HepG2 (cell line): ENCODE data around the gene LAMA5. TPM values are rescaled to one million over a fixed set of nuclear protein-coding genes. Genes with fewer than 3 reads are reported as not detected.

ENCODE experiments used
- ATAC-seq: fragments of 200-7000 bp; cut with Tn5 transposase; 3 replicates; pipeline ENCODE4 v1.9.1; 2020; ENCODE audit warnings: mild to moderate bottlenecking, moderate library complexity
- BruUV-seq: library from RNA; stranded (reverse); fragments of 400-500 nt; replicated peaks from 2 replicates; lab custom pipeline; 2021; lab: Mats Ljungman, UMichigan
- CTCF ChIA-PET: fragments of 300-600 bp; formaldehyde crosslinking; extraction: SDS; loops from one replicate; lab custom pipeline; 2021; ENCODE audit warnings: low total read pairs, inconsistent platforms, low intra/inter-chr PET ratio; lab: Yijun Ruan, JAX
- POLR2A ChIA-PET: fragments of 350-600 bp; sonication (Branson Sonifier 250); formaldehyde crosslinking; loops from one replicate; lab custom pipeline; 2020; ENCODE audit warnings: antibody characterized with exemption, inconsistent platforms; lab: Yijun Ruan, JAX
- DNase-seq: peaks from one replicate; pipeline ENCODE4 v3.0.0-alpha.2; 2015; ENCODE audit warnings: low spot score
- FAIRE-seq: peaks from 3 replicates; lab custom pipeline; 2011; peaks lifted over from hg19 to GRCh38; lab: Jason Lieb, UNC
- H2AFZ ChIP-seq: one replicate; pipeline ENCODE4 v1.6.1; 2011; ENCODE audit warnings: low read length, inconsistent platforms
- H3K27ac ChIP-seq: fragments of 300-600 bp; 3 replicates; pipeline ENCODE4 v1.8.0; 2011; ENCODE audit warnings: mixed run types, mild to moderate bottlenecking, mixed read lengths, low read length, inconsistent platforms; ENCODE audit not compliant: insufficient read depth; ENCODE audit errors: extremely low read length
- H3K27me3 ChIP-seq, 2 experiments: fragments of 200-600 bp in 1 of 2; 2 replicates in 1 of 2; 3 replicates in 1 of 2; pipeline versions ENCODE4 v1.6.0 to v1.8.0; 2011; ENCODE audit warnings: low read length in 2 of 2, mild to moderate bottlenecking in 2 of 2, moderate library complexity in 2 of 2, inconsistent platforms in 1 of 2; ENCODE audit not compliant: insufficient read depth in 2 of 2, control insufficient read depth in 1 of 2
- H3K36me3 ChIP-seq, 2 experiments: fragments of 200-600 bp in 1 of 2; replicated peaks in 1 of 2; 2 replicates in 1 of 2; 3 replicates in 1 of 2; pipeline versions ENCODE4 v1.5.1 to v1.8.0; 2011; ENCODE audit warnings: low read length in 2 of 2, inconsistent platforms in 1 of 2; ENCODE audit not compliant: insufficient read depth in 2 of 2, control insufficient read depth in 1 of 2
- H3K4me1 ChIP-seq: 2 replicates; pipeline ENCODE4 v1.5.1; 2012; ENCODE audit warnings: low read length, inconsistent platforms; ENCODE audit not compliant: insufficient read depth
- H3K4me2 ChIP-seq: 2 replicates; pipeline ENCODE4 v1.6.0; 2011; ENCODE audit warnings: low read depth, low read length, inconsistent platforms
- H3K4me3 ChIP-seq, 3 experiments: fragments of 200-600 bp in 1 of 3; sonication (generic), shearing (Covaris generic) in 1 of 3; replicated peaks in 1 of 3; 2 replicates each; pipeline ENCODE4 v1.5.1; 2011 to 2016; ENCODE audit warnings: low read length in 3 of 3, inconsistent platforms in 2 of 3, low read depth in 2 of 3, mild to moderate bottlenecking in 2 of 3, control low read depth in 1 of 3, mixed read lengths in 1 of 3; ENCODE audit not compliant: insufficient read depth in 1 of 3
- H3K79me2 ChIP-seq: one replicate; pipeline ENCODE4 v1.6.1; 2011; ENCODE audit warnings: low read length, inconsistent platforms; ENCODE audit not compliant: insufficient read depth
- H3K9ac ChIP-seq: 2 replicates; pipeline ENCODE4 v1.6.0; 2011; ENCODE audit warnings: mild to moderate bottlenecking, low read depth, low read length, inconsistent platforms; ENCODE audit not compliant: insufficient read depth
- H3K9me3 ChIP-seq: 2 replicates; pipeline ENCODE4 v1.5.1; 2012; ENCODE audit warnings: mild to moderate bottlenecking, low read length
- H4K20me1 ChIP-seq: 2 replicates; pipeline ENCODE4 v1.6.0; 2011; ENCODE audit warnings: inconsistent platforms, mild to moderate bottlenecking, low read length, moderate library complexity; ENCODE audit not compliant: insufficient read depth
- AGO2 ChIP-seq: fragments of 200-400 bp; formaldehyde crosslinking; optimal IDR thresholded peaks from 2 replicates; pipeline ENCODE3; 2017; ENCODE audit warnings: mild to moderate bottlenecking, low read depth, low read length, moderate library complexity
- CEBPB ChIP-seq: IDR thresholded peaks from 2 replicates; pipeline ENCODE4 v1.6.1; 2011; ENCODE audit warnings: low read depth, low read length, improper control_type of control experiment, borderline replicate concordance
- HIVEP1 ChIP-seq: sonication (generic); formaldehyde crosslinking; IDR thresholded peaks from 2 replicates; pipeline ENCODE4 v1.4.0; 2020; ENCODE audit warnings: mild to moderate bottlenecking, missing genetic modification reagents
- NR3C1 ChIP-seq: sonication (generic); formaldehyde crosslinking; IDR thresholded peaks from 2 replicates; pipeline ENCODE4 v1.4.0; 2020; ENCODE audit warnings: missing genetic modification reagents
- POGZ ChIP-seq: sonication (generic); formaldehyde crosslinking; IDR thresholded peaks from 2 replicates; pipeline ENCODE4 v1.4.0; 2020; ENCODE audit warnings: mild to moderate bottlenecking, missing genetic modification reagents
- RBFOX2 ChIP-seq: fragments of 200-400 bp; formaldehyde crosslinking; IDR thresholded peaks from 2 replicates; pipeline ENCODE4 v1.6.1; 2017; ENCODE audit warnings: low read depth, mild to moderate bottlenecking, low read length
- RBM22 ChIP-seq: fragments of 200-400 bp; formaldehyde crosslinking; optimal IDR thresholded peaks from 2 replicates; pipeline ENCODE3; 2017; ENCODE audit warnings: mild to moderate bottlenecking, low read length, moderate library complexity
- SP4 ChIP-seq: sonication (generic); formaldehyde crosslinking; IDR thresholded peaks from 2 replicates; pipeline ENCODE4 v1.8.1; 2023; ENCODE audit warnings: mild to moderate bottlenecking, missing genetic modification reagents
- TEAD2 ChIP-seq: sonication (generic); formaldehyde crosslinking; IDR thresholded peaks from 2 replicates; pipeline ENCODE4 v1.9.0; 2021; ENCODE audit warnings: missing genetic modification reagents
- THAP11 ChIP-seq: IDR thresholded peaks from 2 replicates; pipeline ENCODE4 v1.6.1; 2016; ENCODE audit warnings: missing biosample characterization, missing genetic modification reagents
- WGBS: methylation state at CpG from one replicate; pipeline ENCODE4 v1.1.6; 2017; ENCODE audit warnings: low lambda C conversion rate; 5-methylcytosine and 5-hydroxymethylcytosine counted together
- in situ Hi-C: cut with HindIII; loops from 2 replicates; pipeline ENCODE4 v1.10.0; 2017; ENCODE audit warnings: low pct_unique_long_range_greater_than_20kb; ENCODE audit not compliant: extremely low pct_ligation_motif_present
- intact Hi-C: fragments of 100-400 bp; cut with micrococcal nuclease; formaldehyde crosslinking; loops from one replicate; pipeline ENCODE4 v1.10.0; 2022; ENCODE audit not compliant: unreplicated experiment
- polyA plus RNA-seq, 8 experiments: library from polyadenylated mRNA; depleted of rRNA in 3 of 8; stranded (reverse) in 7 of 8; unstranded in 1 of 8; fragments of >200 nt; fragmentation: Illumina TruSeq in 4 of 8; extraction: Trizol in 4 of 8; gene quantifications; 2 replicates each; pipeline versions ENCODE4 v1.2.1 to v1.2.3, GENCODE V29; 2011 to 2016; ENCODE audit warnings: low read depth in 4 of 8, missing spikeins in 1 of 8, mixed read lengths in 1 of 8; ENCODE audit not compliant: insufficient read depth in 1 of 8
- total RNA-seq, 5 experiments: library from RNA; depleted of rRNA; stranded (reverse); fragments of >200 nt; fragmentation: Illumina TruSeq; extraction: Trizol; gene quantifications; 2 replicates each; pipeline ENCODE4 v1.2.3, GENCODE V29; 2016; ENCODE audit warnings: low read depth in 1 of 5

Gene LAMA5
- total and polyA plus RNA-seq, 2 of the 13 experiments (the other 11 are each of a cell fraction or from before 2014, with no cell fraction given), result 21.0 to 44.7 TPM

GRCh38 chr20:62347445-62347844 is 19.7 kb downstream of the LAMA5 start:
- Histone ChIP-seq H3K4me1 (peaks cover 29% of the 10 kb centered on the region), H3K36me3 (peaks cover 35 to 56% of the 10 kb centered on the region in 2 experiments), H3K9me3 (no peaks in the 10 kb centered on the region), H3K27me3 (no peaks in the 10 kb centered on the region), H3K9ac (no peak overlapping the region), H3K4me2 (no peak overlapping the region), H3K4me3 (no peak overlapping the region), H4K20me1 (peaks cover 3% of the 10 kb centered on the region; the same call in 1 of the 2 replicates), H3K79me2 (no peaks in the 10 kb centered on the region), H2AFZ (no peak overlapping the region), H3K27ac (no peak overlapping the region)
- intact Hi-C loops, result no loop called here
- 93% methylated on average over 9 of the region's 9 CpGs for WGBS
- FAIRE-seq (no peak), ATAC-seq (no peak), DNase-seq (no peak)
- in situ Hi-C loops, result no loop called here
- TF ChIP-seq NR3C1 (CRISPR knock-in tag), result no peak
- no peak for TF ChIP-seq SP4 (CRISPR knock-in tag)
- no peak for TF ChIP-seq THAP11 (CRISPR knock-in tag)
- TF ChIP-seq POGZ (CRISPR knock-in tag), result no peak
- CTCF ChIA-PET, result no interaction called here
- no TSS peak for BruUV-seq
- POLR2A ChIA-PET, result interaction anchor here (1.4 to 2.3 kb wide), 2 partner anchors 21 to 28 kb away, joined by 5 to 12 read pairs; partner anchors contain the start of gene LAMA5

DNA sequence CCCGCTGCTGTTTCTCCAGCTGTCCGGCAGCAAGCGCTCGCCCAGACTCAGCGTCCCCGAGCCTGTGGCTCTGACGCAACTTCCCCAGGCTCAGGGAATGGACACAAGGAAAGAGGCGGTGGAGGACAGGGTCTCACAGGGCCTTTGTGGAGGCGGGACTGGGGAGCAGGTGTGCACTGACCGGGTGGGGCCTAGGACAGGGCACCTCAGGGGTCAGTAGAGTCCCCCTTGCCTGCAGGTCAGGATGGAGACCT is 20.0 kb downstream of the LAMA5 start:
- no peak for ATAC-seq
- H3K4me1 ChIP-seq, result peaks cover 31% of the 10 kb centered on the region
- H3K27me3 ChIP-seq, result no peaks in the 10 kb centered on the region
- no peak overlapping the region for H2AFZ ChIP-seq
- H4K20me1 ChIP-seq, result peaks cover 3% of the 10 kb centered on the region; the same call in 1 of the 2 replicates
- no peak overlapping the region for H3K4me3 ChIP-seq
- no peak for FAIRE-seq
- 0 out of 2 replicates have a peak, but pooled peaks have one; percentile 23 for TF ChIP-seq HIVEP1 (CRISPR knock-in tag)
- TF ChIP-seq RBM22, result peak; percentile 77
- TF ChIP-seq CEBPB, result peak; percentile 44; the same call in 1 of the 2 replicates
- peak; percentile 2 for TF ChIP-seq AGO2
- no peak for TF ChIP-seq TEAD2 (CRISPR knock-in tag)
- TF ChIP-seq RBFOX2, result peak; percentile 12; the same call in 1 of the 2 replicates
- H3K36me3 ChIP-seq, result peaks cover 31 to 52% of the 10 kb centered on the region in 2 experiments
- in situ Hi-C loops (no loop called here), intact Hi-C loops (no loop called here)
- no TSS peak for BruUV-seq
- POLR2A ChIA-PET, result interaction anchor here (1.4 to 2.3 kb wide), 2 partner anchors 21 to 29 kb away, joined by 5 to 12 read pairs; partner anchors contain the start of gene LAMA5
- H3K4me2 ChIP-seq, result no peak overlapping the region
- CTCF ChIA-PET, result no interaction called here
- 94% methylated on average over 9 of the region's 10 CpGs for WGBS
- no peak for DNase-seq
- H3K27ac ChIP-seq, result no peak overlapping the region
- no peaks in the 10 kb centered on the region for H3K79me2 ChIP-seq
- no peaks in the 10 kb centered on the region for H3K9me3 ChIP-seq
- no peak overlapping the region for H3K9ac ChIP-seq
